GM12878 (cell line): ENCODE data around the gene GNB5. TPM values are rescaled to one million over a fixed set of nuclear protein-coding genes. Genes with fewer than 3 reads are reported as not detected.

Source experiments
- ATAC-seq: fragments of 200-7000 bp; cut with Tn5 transposase; 3 replicates; pipeline ENCODE4 v1.9.1; 2020; ENCODE audit warnings: mild to moderate bottlenecking, moderate library complexity
- BruUV-seq: library from RNA; stranded (reverse); fragments of 400-500 nt; replicated peaks from 2 replicates; lab custom pipeline; 2021; lab: Mats Ljungman, UMichigan
- CTCF ChIA-PET: fragments of 300-600 bp; sonication (Branson Sonifier 250); formaldehyde crosslinking; extraction: SDS; loops from one replicate; lab custom pipeline; 2021; ENCODE audit warnings: inconsistent platforms; lab: Yijun Ruan, JAX
- POLR2A ChIA-PET: fragments of 350-600 bp; formaldehyde crosslinking; extraction: SDS; loops from one replicate; lab custom pipeline; 2021; ENCODE audit warnings: inconsistent platforms; lab: Charles Lee
- RAD21 ChIA-PET: fragments of 300-600 bp; sonication (Branson Sonifier 250); formaldehyde crosslinking; loops from one replicate; lab custom pipeline; 2023; ENCODE audit warnings: antibody characterized with exemption; ENCODE audit not compliant: unreplicated experiment; lab: Charles Lee
- SMC1A ChIA-PET: fragments of 300-600 bp; sonication (Branson Sonifier 250); formaldehyde crosslinking; loops from one replicate; lab custom pipeline; 2023; ENCODE audit not compliant: unreplicated experiment, uncharacterized antibody; lab: Charles Lee
- DNase-seq: peaks from one replicate; pipeline ENCODE4 v3.0.0-alpha.2; 2011; ENCODE audit warnings: low read depth, low spot score
- FAIRE-seq: peaks from 3 replicates; lab custom pipeline; 2011; peaks lifted over from hg19 to GRCh38; lab: Jason Lieb, UNC
- H2AFZ ChIP-seq: 2 replicates; pipeline ENCODE4 v1.6.0; 2011; ENCODE audit warnings: low read depth, low read length, control low read depth; ENCODE audit not compliant: control insufficient read depth
- H3K27ac ChIP-seq: 2 replicates; pipeline ENCODE4 v1.5.1; 2011; ENCODE audit warnings: control low read depth; ENCODE audit not compliant: control insufficient read depth, insufficient read depth
- H3K27me3 ChIP-seq, 2 experiments: replicated peaks in 1 of 2; 2 replicates each; pipeline versions ENCODE4 v1.6.0 to v1.6.1; 2011; ENCODE audit warnings: low read length in 1 of 2; ENCODE audit not compliant: control insufficient read depth in 2 of 2, insufficient read depth in 2 of 2
- H3K36me3 ChIP-seq, 2 experiments: 2 replicates each; pipeline ENCODE4 v1.5.1; 2011; ENCODE audit warnings: low read length in 1 of 2; ENCODE audit not compliant: control insufficient read depth in 2 of 2, insufficient read depth in 2 of 2
- H3K4me1 ChIP-seq: 2 replicates; pipeline ENCODE4 v1.6.1; 2011; ENCODE audit warnings: mild to moderate bottlenecking, low read length, moderate library complexity, mixed read lengths; ENCODE audit not compliant: control insufficient read depth, insufficient read depth
- H3K4me2 ChIP-seq: 2 replicates; pipeline ENCODE4 v1.6.0; 2011; ENCODE audit warnings: control low read depth; ENCODE audit not compliant: control insufficient read depth, insufficient read depth
- H3K4me3 ChIP-seq: fragments of 200-600 bp; sonication (generic); 2 replicates; pipeline ENCODE4 v1.5.1; 2016
- H3K79me2 ChIP-seq: 2 replicates; pipeline ENCODE4 v1.6.0; 2011; ENCODE audit warnings: low read length; ENCODE audit not compliant: control insufficient read depth, insufficient read depth
- H3K9ac ChIP-seq: 2 replicates; pipeline ENCODE4 v1.8.0; 2011; ENCODE audit warnings: low read length, control low read depth, mixed read lengths; ENCODE audit not compliant: control insufficient read depth, insufficient read depth
- H3K9me3 ChIP-seq: replicated peaks from 3 replicates; pipeline ENCODE4 v1.5.1; 2011; ENCODE audit warnings: mild to moderate bottlenecking, low read length; ENCODE audit not compliant: control insufficient read depth, insufficient read depth
- H4K20me1 ChIP-seq: 2 replicates; pipeline ENCODE4 v1.6.0; 2011; ENCODE audit not compliant: control insufficient read depth, insufficient read depth
- CBFB ChIP-seq: IDR thresholded peaks from 2 replicates; pipeline ENCODE4 v1.6.1; 2016; ENCODE audit warnings: antibody characterized with exemption, low read depth
- CTCF ChIP-seq, 3 experiments: IDR thresholded peaks in 2 of 3; conservative IDR thresholded peaks in 1 of 3; 2 replicates each; pipeline ENCODE4 v1.5.1; 2011; ENCODE audit warnings: low read depth in 3 of 3, low read length in 3 of 3, mild to moderate bottlenecking in 3 of 3, control low read depth in 2 of 3, moderate library complexity in 2 of 3, inconsistent platforms in 1 of 3, mixed read lengths in 1 of 3; ENCODE audit not compliant: control insufficient read depth in 2 of 3, insufficient read depth in 1 of 3; ENCODE audit errors: extremely low read depth in 1 of 3
- ELK1 ChIP-seq: IDR thresholded peaks from 2 replicates; pipeline ENCODE4 v1.6.1; 2012; ENCODE audit warnings: low read depth, low read length, improper control_type of control experiment
- NR2F1 ChIP-seq: fragments of 450-650 bp; conservative IDR thresholded peaks from 2 replicates; pipeline ENCODE4 v1.6.1; 2017; ENCODE audit warnings: mild to moderate bottlenecking
- POLR2AphosphoS2 ChIP-seq: IDR thresholded peaks from 2 replicates; pipeline ENCODE4 v1.6.1; 2011; ENCODE audit warnings: low read depth, mild to moderate bottlenecking, low read length, improper control_type of control experiment, moderate library complexity
- RAD21 ChIP-seq: IDR thresholded peaks from 2 replicates; pipeline ENCODE4 v1.6.1; 2011; ENCODE audit warnings: mild to moderate bottlenecking, low read depth, low read length, moderate library complexity; ENCODE audit not compliant: insufficient read depth
- SUZ12 ChIP-seq: fragments of 200-600 bp; sonication (generic); IDR thresholded peaks from one replicate; pipeline ENCODE4 v1.6.1; 2018; ENCODE audit warnings: antibody characterized with exemption, mild to moderate bottlenecking; ENCODE audit not compliant: unreplicated experiment
- ZBED1 ChIP-seq: IDR thresholded peaks from 2 replicates; pipeline ENCODE4 v1.6.1; 2016; ENCODE audit warnings: borderline replicate concordance
- ZBTB11 ChIP-seq: fragments of 450-650 bp; formaldehyde crosslinking; IDR thresholded peaks from 2 replicates; pipeline ENCODE4 v1.5.0; 2022; ENCODE audit warnings: mild to moderate bottlenecking, missing genetic modification characterization
- ZNF274 ChIP-seq: IDR thresholded peaks from one replicate; pipeline ENCODE4 v1.8.0; 2011; ENCODE audit not compliant: insufficient read length, insufficient read depth
- WGBS: methylation state at CpG from one replicate; pipeline ENCODE4 v1.1.6; 2016; ENCODE audit warnings: low lambda C conversion rate; ENCODE audit not compliant: insufficient replicate concordance, insufficient coverage; ENCODE audit errors: missing lambda C conversion rate; 5-methylcytosine and 5-hydroxymethylcytosine counted together
- in situ Hi-C: fragments of 300-500 bp; cut with MboI; formaldehyde crosslinking; loops from 9 replicates; pipeline ENCODE4 v1.14.3; 2018; ENCODE audit warnings: mixed read lengths
- intact Hi-C: fragments of 100-400 bp; cut with micrococcal nuclease; formaldehyde crosslinking; loops from one replicate; pipeline ENCODE4 v1.14.2; 2022; ENCODE audit not compliant: unreplicated experiment
- polyA plus RNA-seq, 11 experiments: library from polyadenylated mRNA; depleted of rRNA in 4 of 11; unstranded in 6 of 11; stranded (reverse) in 5 of 11; fragments of >200 nt; fragmentation: Nextera tagmentation in 4 of 11; fragmentation: Illumina TruSeq in 1 of 11; extraction: Ambion mirVana in 4 of 11; extraction: Trizol in 1 of 11; gene quantifications; 1 replicate in 1 of 11; 2 replicates in 10 of 11; pipeline versions ENCODE4 v1.2.1 to v1.2.3, GENCODE V29; 2011 to 2016; ENCODE audit warnings: inconsistent platforms in 2 of 11, missing spikeins in 2 of 11, low read depth in 1 of 11
- total RNA-seq, 4 experiments: library from RNA; depleted of rRNA in 3 of 4; stranded (reverse); fragments of >200 nt in 3 of 4; fragmentation: Illumina TruSeq in 1 of 4; extraction: Trizol in 1 of 4; gene quantifications; 2 replicates each; pipeline versions ENCODE4 v1.2.1 to v1.2.3, GENCODE V29; 2013 to 2021
- TF ChIP-seq, protein P1 (sequence below): fragments of 450-650 bp; IDR thresholded peaks from 2 replicates; pipeline ENCODE4 v1.6.1; 2016; ENCODE audit warnings: mild to moderate bottlenecking, moderate library complexity, borderline replicate concordance

GNB5 gene
- total and polyA plus RNA-seq, 10 of the 15 experiments (the other 5 are each of a cell fraction or from before 2014, with no cell fraction given), result 2.4 to 25.9 (median 15.2) TPM

DNA sequence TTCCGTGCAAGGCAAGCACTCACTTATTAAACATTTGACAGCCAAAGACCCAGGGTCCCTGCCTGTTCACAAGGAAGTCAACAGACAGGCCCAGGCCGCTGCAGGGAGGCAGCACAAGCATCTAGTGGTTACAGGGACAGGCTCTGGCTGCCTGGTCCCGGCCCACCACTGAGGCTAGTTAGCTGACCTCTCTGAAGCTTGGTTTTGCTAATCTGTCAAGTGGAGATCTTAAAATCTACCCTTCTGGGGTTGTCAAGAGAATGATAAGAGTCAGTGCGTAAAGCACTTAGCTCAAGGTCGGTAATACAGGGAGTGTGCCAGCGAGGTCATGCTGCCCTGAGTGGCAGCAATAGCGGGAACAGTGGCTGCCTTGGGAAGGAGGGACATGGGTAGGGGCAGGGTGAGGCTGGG is 6.0 kb downstream of the GNB5 start (continued):
- TF ChIP-seq CTCF (IDR thresholded peaks at IDR 0.05 in 2 of 3, conservative IDR thresholded peaks at IDR 0.05 in 1 of 3; ENCODE audit: control insufficient read depth in 2 of 3, extremely low read depth in 1 of 3, insufficient read depth in 1 of 3, low read depth in 3 of 3, low read length in 3 of 3), result no peak

DNA sequence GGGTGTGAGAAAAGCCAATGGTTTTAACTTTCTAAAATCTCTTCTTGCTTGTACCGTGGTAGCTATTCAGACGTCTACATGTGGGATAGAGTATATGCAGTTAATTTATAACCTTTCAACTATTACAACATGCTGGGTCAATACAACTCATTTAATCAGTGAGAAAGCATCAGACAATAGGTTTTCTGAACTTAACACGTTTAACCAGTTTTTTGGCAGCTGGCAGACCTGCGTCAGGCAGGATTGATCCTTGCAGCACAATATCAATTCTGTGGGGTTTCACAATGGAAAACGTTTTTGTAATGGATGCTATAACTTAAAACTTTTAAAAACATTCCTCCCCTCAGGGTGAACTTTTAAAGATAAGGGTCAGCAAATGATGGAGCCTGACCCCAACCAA is 6.5 kb downstream of the GNB5 start:
- H3K4me3 ChIP-seq, result no peak overlapping the region
- no peak overlapping the region for H3K27ac ChIP-seq
- no peaks in the 10 kb centered on the region for H3K9me3 ChIP-seq
- intact Hi-C loops (loop anchor here (10.0 kb wide), 1 partner anchor 550 kb away; no protein-coding TSS in a partner anchor), in situ Hi-C loops (no loop called here)
- FAIRE-seq, result no peak
- CTCF ChIA-PET, result interaction anchor here (0.6 to 10.0 kb wide), 25 partner anchors 9 to 296 kb away, joined by 3 to 235 read pairs (median 4); no protein-coding TSS in a partner anchor
- no peaks in the 10 kb centered on the region for H3K36me3 ChIP-seq
- H3K27me3 ChIP-seq, result no peaks in the 10 kb centered on the region
- POLR2A ChIA-PET, result interaction anchor here (1.0 kb wide), 1 partner anchor 9 kb away, joined by 3 read pairs; no protein-coding TSS in a partner anchor
- no TSS peak for BruUV-seq
- 72% methylated on average over 5 of the region's 5 CpGs for WGBS
- H2AFZ ChIP-seq, result no peak overlapping the region
- no peak for DNase-seq
- RAD21 ChIA-PET, result interaction anchor here (1.0 to 2.6 kb wide), 10 partner anchors 9 to 81 kb away, joined by 3 to 43 read pairs (median 12); no protein-coding TSS in a partner anchor
- SMC1A ChIA-PET, result interaction anchor here (1.0 to 4.8 kb wide), 23 partner anchors 9 to 550 kb away, joined by 3 to 93 read pairs (median 5); no protein-coding TSS in a partner anchor
- no peak for ATAC-seq
- H3K4me1 ChIP-seq, result peaks cover 5% of the 10 kb centered on the region
- H3K79me2 ChIP-seq, result no peaks in the 10 kb centered on the region
- no peaks in the 10 kb centered on the region for H4K20me1 ChIP-seq
- H3K4me2 ChIP-seq, result no peak overlapping the region
- no peak overlapping the region for H3K9ac ChIP-seq
- TF ChIP-seq RAD21, result no peak
- TF ChIP-seq NR2F1, result no peak
- no peak for TF ChIP-seq CBFB
- TF ChIP-seq ZBTB11 (CRISPR knock-in tag), result no peak
- TF ChIP-seq ELK1, result no peak
- TF ChIP-seq ZBED1, result no peak
- TF ChIP-seq ZNF274, result no peak
- TF ChIP-seq SUZ12, result no peak
- TF ChIP-seq, protein P1, sequence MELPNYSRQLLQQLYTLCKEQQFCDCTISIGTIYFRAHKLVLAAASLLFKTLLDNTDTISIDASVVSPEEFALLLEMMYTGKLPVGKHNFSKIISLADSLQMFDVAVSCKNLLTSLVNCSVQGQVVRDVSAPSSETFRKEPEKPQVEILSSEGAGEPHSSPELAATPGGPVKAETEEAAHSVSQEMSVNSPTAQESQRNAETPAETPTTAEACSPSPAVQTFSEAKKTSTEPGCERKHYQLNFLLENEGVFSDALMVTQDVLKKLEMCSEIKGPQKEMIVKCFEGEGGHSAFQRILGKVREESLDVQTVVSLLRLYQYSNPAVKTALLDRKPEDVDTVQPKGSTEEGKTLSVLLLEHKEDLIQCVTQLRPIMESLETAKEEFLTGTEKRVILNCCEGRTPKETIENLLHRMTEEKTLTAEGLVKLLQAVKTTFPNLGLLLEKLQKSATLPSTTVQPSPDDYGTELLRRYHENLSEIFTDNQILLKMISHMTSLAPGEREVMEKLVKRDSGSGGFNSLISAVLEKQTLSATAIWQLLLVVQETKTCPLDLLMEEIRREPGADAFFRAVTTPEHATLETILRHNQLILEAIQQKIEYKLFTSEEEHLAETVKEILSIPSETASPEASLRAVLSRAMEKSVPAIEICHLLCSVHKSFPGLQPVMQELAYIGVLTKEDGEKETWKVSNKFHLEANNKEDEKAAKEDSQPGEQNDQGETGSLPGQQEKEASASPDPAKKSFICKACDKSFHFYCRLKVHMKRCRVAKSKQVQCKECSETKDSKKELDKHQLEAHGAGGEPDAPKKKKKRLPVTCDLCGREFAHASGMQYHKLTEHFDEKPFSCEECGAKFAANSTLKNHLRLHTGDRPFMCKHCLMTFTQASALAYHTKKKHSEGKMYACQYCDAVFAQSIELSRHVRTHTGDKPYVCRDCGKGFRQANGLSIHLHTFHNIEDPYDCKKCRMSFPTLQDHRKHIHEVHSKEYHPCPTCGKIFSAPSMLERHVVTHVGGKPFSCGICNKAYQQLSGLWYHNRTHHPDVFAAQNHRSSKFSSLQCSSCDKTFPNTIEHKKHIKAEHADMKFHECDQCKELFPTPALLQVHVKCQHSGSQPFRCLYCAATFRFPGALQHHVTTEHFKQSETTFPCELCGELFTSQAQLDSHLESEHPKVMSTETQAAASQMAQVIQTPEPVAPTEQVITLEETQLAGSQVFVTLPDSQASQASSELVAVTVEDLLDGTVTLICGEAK, result no peak
- no peak for TF ChIP-seq POLR2AphosphoS2
